Fibroblast of lung (primary cell): ENCODE results near the gene PSME4. TPM values are rescaled to one million over a fixed set of nuclear protein-coding genes. Genes with fewer than 3 reads are reported as not detected.
A peak's percentile ranks its signal among the peaks of the same experiment; 100 is the strongest.
"Not testable (repeated sequence)": the region's sequence is repeated elsewhere in the genome, so short reads cannot be mapped to it uniquely, and the experiment has no call there.

Experiments used
- DNase-seq, 2 donors: peaks; one replicate each; pipeline versions ENCODE4 v3.0.0 to v3.0.0-alpha.2; 2010; ENCODE audit warnings: low read depth in 2 of 2
- H2AFZ ChIP-seq: 2 replicates; pipeline ENCODE4 v1.5.1; 2012; ENCODE audit warnings: low read length, control low read depth, inconsistent platforms
- H3K27ac ChIP-seq: 2 replicates; pipeline ENCODE4 v1.5.1; 2011; ENCODE audit warnings: low read length, control low read depth; ENCODE audit not compliant: insufficient read depth
- H3K27me3 ChIP-seq: 2 replicates; pipeline ENCODE4 v1.5.1; 2011; ENCODE audit warnings: mild to moderate bottlenecking, low read length; ENCODE audit not compliant: control insufficient read depth, insufficient read depth
- H3K36me3 ChIP-seq: 2 replicates; pipeline ENCODE4 v1.5.1; 2011; ENCODE audit warnings: low read length; ENCODE audit not compliant: control insufficient read depth, insufficient read depth
- H3K4me1 ChIP-seq: 2 replicates; pipeline ENCODE4 v1.5.1; 2011; ENCODE audit warnings: low read length; ENCODE audit not compliant: control insufficient read depth, insufficient read depth; ENCODE audit errors: extremely low read depth
- H3K4me2 ChIP-seq: 2 replicates; pipeline ENCODE4 v1.5.1; 2011; ENCODE audit warnings: low read length, control low read depth; ENCODE audit not compliant: insufficient read depth; ENCODE audit errors: extremely low read depth
- H3K4me3 ChIP-seq, 4 experiments: fragments of 200-600 bp in 1 of 4; sonication (generic) in 1 of 4; replicated peaks in 1 of 4; 2 replicates each; pipeline ENCODE4 v1.5.1; 2011 to 2016; ENCODE audit warnings: low read length in 4 of 4, low read depth in 3 of 4, mild to moderate bottlenecking in 3 of 4, control low read depth in 2 of 4, inconsistent platforms in 1 of 4, mixed read lengths in 1 of 4; ENCODE audit not compliant: insufficient read depth in 1 of 4; ENCODE audit errors: control extremely low read depth in 1 of 4
- H3K79me2 ChIP-seq: 2 replicates; pipeline ENCODE4 v1.5.1; 2012; ENCODE audit warnings: mild to moderate bottlenecking, low read length, inconsistent platforms; ENCODE audit not compliant: control insufficient read depth, insufficient read depth
- H3K9ac ChIP-seq: 2 replicates; pipeline ENCODE4 v1.5.1; 2011; ENCODE audit warnings: mild to moderate bottlenecking, low read length, control low read depth; ENCODE audit not compliant: insufficient read depth
- H3K9me3 ChIP-seq: 2 replicates; pipeline ENCODE4 v1.5.1; 2012; ENCODE audit warnings: low read depth, low read length; ENCODE audit not compliant: control insufficient read depth, insufficient read depth
- H4K20me1 ChIP-seq: 2 replicates; pipeline ENCODE4 v1.5.1; 2011; ENCODE audit warnings: low read length; ENCODE audit not compliant: control insufficient read depth, insufficient read depth; ENCODE audit errors: extremely low read depth
- CTCF ChIP-seq, 2 donors: IDR thresholded peaks in 1 of 2; conservative IDR thresholded peaks in 1 of 2; 1 replicate in 1 of 2; 2 replicates in 1 of 2; pipeline ENCODE4 v1.5.1; 2011 to 2012; ENCODE audit warnings: low read length in 2 of 2, control low read depth in 1 of 2, inconsistent platforms in 1 of 2, low read depth in 1 of 2, mild to moderate bottlenecking in 1 of 2
- EZH2 ChIP-seq: IDR thresholded peaks from 2 replicates; pipeline ENCODE4 v1.5.1; 2012; ENCODE audit warnings: low read length, control low read depth, mild to moderate bottlenecking; ENCODE audit errors: missing control alignments
- polyA plus RNA-seq, 2 donors: library from polyadenylated mRNA; depleted of rRNA in 1 of 2; stranded (reverse) in 1 of 2; unstranded in 1 of 2; fragments of >200 nt; gene quantifications; 2 replicates each; pipeline ENCODE4 v1.2.1, GENCODE V29; 2011 to 2012; ENCODE audit warnings: missing spikeins in 1 of 2
- total RNA-seq: library from RNA; depleted of rRNA; stranded (reverse); fragments of >200 nt; gene quantifications from 2 replicates; pipeline ENCODE4 v1.2.1, GENCODE V29; 2014

PSME4 gene
- total and polyA plus RNA-seq, 2 donors (not counting 1 experiment from before 2014, with no cell fraction given) = 26.8 to 34.6 TPM

DNA sequence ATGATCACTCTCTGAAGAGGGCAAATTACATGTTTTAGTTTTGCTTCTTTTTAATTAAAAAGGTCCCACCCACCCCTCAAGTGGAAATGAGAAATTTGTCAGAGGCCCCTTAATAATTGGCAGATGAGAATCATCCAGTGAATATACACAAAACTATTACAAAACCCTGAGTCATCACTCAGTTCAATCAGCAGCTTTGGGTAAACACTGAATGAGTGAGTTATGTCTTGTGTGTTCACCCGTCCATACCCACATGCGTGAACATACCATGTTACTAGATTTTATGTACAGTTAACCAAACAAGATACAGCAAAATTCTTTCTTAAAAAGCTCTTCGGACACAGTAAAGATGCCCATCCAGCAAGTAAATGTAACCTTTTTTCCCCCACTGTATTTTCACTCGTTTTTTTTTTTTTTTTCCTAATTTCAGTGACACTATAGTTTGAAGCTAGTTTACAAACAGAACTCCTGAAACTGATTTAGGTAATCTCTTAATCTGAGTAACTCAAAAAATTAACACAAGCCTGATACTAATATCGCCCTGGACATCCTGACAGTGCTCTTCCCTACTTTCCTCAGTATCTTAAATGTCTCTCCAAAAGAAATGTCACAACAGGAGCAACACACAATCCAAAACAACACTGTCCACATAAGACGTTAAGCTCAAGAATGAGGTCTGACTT, 1.4 kb downstream of the PSME4 start:
- no peaks in the 10 kb centered on the region for H4K20me1 ChIP-seq
- no peaks in the 10 kb centered on the region for H3K4me1 ChIP-seq
- peak overlapping the region; percentile 99 for H3K9ac ChIP-seq

DNA sequence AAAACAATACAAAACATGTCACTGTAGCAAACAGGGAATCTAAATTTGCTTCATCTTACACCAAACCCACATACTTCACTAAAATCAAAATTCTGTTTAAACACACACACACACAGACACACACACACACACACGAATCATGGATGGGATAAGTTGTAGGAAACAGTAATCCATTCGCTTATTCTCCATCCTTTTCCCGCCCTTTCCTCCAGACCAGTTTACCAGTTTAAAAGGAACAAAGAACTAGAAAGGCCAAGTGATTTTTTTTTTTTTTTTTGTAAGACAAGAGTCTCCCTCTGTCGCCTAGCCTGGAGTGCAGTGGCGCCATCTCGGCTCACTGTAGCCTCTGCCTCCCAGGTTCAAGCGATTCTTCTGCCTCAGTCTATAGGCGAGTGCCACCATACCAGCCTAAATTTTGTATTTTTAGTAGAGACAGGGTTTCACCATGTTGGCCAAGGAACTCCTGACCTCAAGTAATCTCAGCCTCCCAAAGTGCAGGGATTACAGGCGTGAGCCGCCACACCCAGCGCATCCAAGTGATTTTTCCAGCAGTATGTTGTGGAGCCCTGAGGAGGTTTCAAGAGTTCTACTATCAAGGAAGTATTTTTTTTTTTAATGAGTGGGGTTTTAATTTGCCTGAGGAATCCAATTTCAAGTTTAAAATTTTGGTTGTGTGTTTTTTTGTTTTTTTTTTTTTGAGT, 5.7 kb downstream of the PSME4 start:
- Histone ChIP-seq H3K4me1 (no peaks in the 10 kb centered on the region), H3K27me3 (no peaks in the 10 kb centered on the region), H3K9ac (no peak overlapping the region), H3K36me3 (no peaks in the 10 kb centered on the region), H3K27ac (no peak overlapping the region), H3K9me3 (no peaks in the 10 kb centered on the region), H3K4me3 (no peak overlapping the region), H3K79me2 (peaks cover 98% of the 10 kb centered on the region), H3K4me2 (no peak overlapping the region), H4K20me1 (no peaks in the 10 kb centered on the region), H2AFZ (no peak overlapping the region)
- no peak for DNase-seq
- TF ChIP-seq EZH2 = no peak
- no peak for TF ChIP-seq CTCF (conservative IDR thresholded peaks at IDR 0.05 in 1 of 2, IDR thresholded peaks at IDR 0.05 in 1 of 2; ENCODE audit: low read depth in 1 of 2, low read length in 2 of 2)

More for the DNA sequence above, 1.4 kb downstream of the PSME4 start:
- DNase-seq = peak; percentile 69 to 77
- H3K4me2 ChIP-seq = peak overlapping the region; percentile 94
- no peak overlapping the region for H2AFZ ChIP-seq
- H3K36me3 ChIP-seq = no peaks in the 10 kb centered on the region
- peak overlapping the region; percentile 99 for H3K27ac ChIP-seq
- TF ChIP-seq CTCF (conservative IDR thresholded peaks at IDR 0.05 in 1 of 2, IDR thresholded peaks at IDR 0.05 in 1 of 2; ENCODE audit: low read depth in 1 of 2, low read length in 2 of 2) = no peak
- TF ChIP-seq EZH2 = no peak
- peak overlapping the region; percentile 92 to 98 (median 94) for H3K4me3 ChIP-seq
- H3K79me2 ChIP-seq = peaks cover 61% of the 10 kb centered on the region
- no peaks in the 10 kb centered on the region for H3K9me3 ChIP-seq
- H3K27me3 ChIP-seq = no peaks in the 10 kb centered on the region

- H3K9me3 ChIP-seq = no peaks in the 10 kb centered on the region
- TF ChIP-seq EZH2 = no peak
- TF ChIP-seq CTCF (conservative IDR thresholded peaks at IDR 0.05 in 1 of 2, IDR thresholded peaks at IDR 0.05 in 1 of 2; ENCODE audit: low read depth in 1 of 2, low read length in 2 of 2) = no peak
- no peaks in the 10 kb centered on the region for H3K4me1 ChIP-seq
- no peak overlapping the region for H2AFZ ChIP-seq
- no peaks in the 10 kb centered on the region for H3K27me3 ChIP-seq
- H3K36me3 ChIP-seq = no peaks in the 10 kb centered on the region
- no peak overlapping the region for H3K4me2 ChIP-seq
- H3K79me2 ChIP-seq = peaks cover 98% of the 10 kb centered on the region
- no peak overlapping the region for H3K9ac ChIP-seq
- no peak overlapping the region for H3K4me3 ChIP-seq
- DNase-seq = no peak
- no peak overlapping the region for H3K27ac ChIP-seq
- peaks cover 3% of the 10 kb centered on the region for H4K20me1 ChIP-seq
Measured at GRCh38 chr2:53964257-53964952, 6.4 kb downstream of the PSME4 start.

- H3K4me1 ChIP-seq, H3K9me3 ChIP-seq, H3K36me3 ChIP-seq, H3K9ac ChIP-seq, H3K27me3 ChIP-seq, H3K4me3 ChIP-seq, H3K27ac ChIP-seq, H2AFZ ChIP-seq, H4K20me1 ChIP-seq, H3K4me2 ChIP-seq: not testable (repeated sequence)
- DNase-seq = peak in 1 of 2 donors; percentile 32
- peaks cover 96% of the 10 kb centered on the region for H3K79me2 ChIP-seq
Measured at GRCh38 chr2:53961478-53962216, 9.1 kb downstream of the PSME4 start.
